Adipocyte (in vitro differentiated cells): Measurements from ENCODE around the gene ZBTB9.
A peak's percentile ranks its signal among the peaks of the same experiment; 100 is the strongest.

Experiments
- DNase-seq: peaks from one replicate; pipeline ENCODE4 v3.0.0-alpha.2; 2015; ENCODE audit warnings: low read depth
- H3K27me3 ChIP-seq: replicated peaks from 2 replicates; pipeline ENCODE4 v1.7.0; 2013; ENCODE audit warnings: mild to moderate bottlenecking, low read length, moderate library complexity; ENCODE audit not compliant: control insufficient read depth, insufficient read depth
- H3K36me3 ChIP-seq: 2 replicates; pipeline ENCODE4 v1.7.0; 2013; ENCODE audit warnings: low read length, mild to moderate bottlenecking, moderate library complexity; ENCODE audit not compliant: control insufficient read depth, insufficient read depth, severe bottlenecking
- H3K4me1 ChIP-seq: 2 replicates; pipeline ENCODE4 v1.7.0; 2013; ENCODE audit warnings: mild to moderate bottlenecking, low read length, moderate library complexity; ENCODE audit not compliant: control insufficient read depth, insufficient read depth
- H3K4me3 ChIP-seq: 2 replicates; pipeline ENCODE4 v1.7.0; 2013; ENCODE audit warnings: mild to moderate bottlenecking, low read length, moderate library complexity
- H3K9ac ChIP-seq: 2 replicates; pipeline ENCODE4 v1.7.0; 2013; ENCODE audit warnings: mild to moderate bottlenecking, low read length, moderate library complexity
- H3K9me3 ChIP-seq: 2 replicates; pipeline ENCODE4 v1.7.0; 2013; ENCODE audit warnings: mild to moderate bottlenecking, low read length, moderate library complexity; ENCODE audit not compliant: control insufficient read depth

The ZBTB9 gene

GRCh38 chr6:33420491-33421343, 33.7 kb upstream of the ZBTB9 start:
- no peaks in the 10 kb centered on the region for H3K9me3 ChIP-seq
- no peak for DNase-seq
- peaks cover 44% of the 10 kb centered on the region for H3K4me1 ChIP-seq
- no peaks in the 10 kb centered on the region for H3K27me3 ChIP-seq
- peaks cover 4% of the 10 kb centered on the region for H3K36me3 ChIP-seq
- H3K4me3 ChIP-seq: peak overlapping the region; percentile 68
- peak overlapping the region; percentile 62 for H3K9ac ChIP-seq

GRCh38 chr6:33421344-33421643, 33.1 kb upstream of the ZBTB9 start:
- Histone ChIP-seq H3K27me3 (no peaks in the 10 kb centered on the region), H3K36me3 (no peaks in the 10 kb centered on the region), H3K4me3 (no peak overlapping the region), H3K4me1 (peaks cover 39% of the 10 kb centered on the region), H3K9me3 (no peaks in the 10 kb centered on the region), H3K9ac (no peak overlapping the region)
- no peak for DNase-seq

- DNase-seq: no peak
- H3K27me3 ChIP-seq: no peaks in the 10 kb centered on the region
- peaks cover 33% of the 10 kb centered on the region for H3K4me1 ChIP-seq
- no peaks in the 10 kb centered on the region for H3K36me3 ChIP-seq
- no peaks in the 10 kb centered on the region for H3K9me3 ChIP-seq
- H3K4me3 ChIP-seq: no peak overlapping the region
- H3K9ac ChIP-seq: no peak overlapping the region
Measured at GRCh38 chr6:33423777-33424176, 30.6 kb upstream of the ZBTB9 start.

GRCh38 chr6:33424855-33425667, 29.3 kb upstream of the ZBTB9 start:
- Histone ChIP-seq H3K36me3 (no peaks in the 10 kb centered on the region), H3K4me3 (peak overlapping the region; percentile 90), H3K9me3 (no peaks in the 10 kb centered on the region), H3K27me3 (no peaks in the 10 kb centered on the region), H3K4me1 (peaks cover 30% of the 10 kb centered on the region), H3K9ac (peak overlapping the region; percentile 96)
- no peak for DNase-seq

GRCh38 chr6:33425668-33426577, 28.5 kb upstream of the ZBTB9 start:
- H3K27me3 ChIP-seq: no peaks in the 10 kb centered on the region
- no peaks in the 10 kb centered on the region for H3K9me3 ChIP-seq
- H3K4me1 ChIP-seq: peaks cover 39% of the 10 kb centered on the region
- peak; percentile 91 for DNase-seq
- peak overlapping the region; percentile 96 for H3K9ac ChIP-seq
- peak overlapping the region; percentile 90 for H3K4me3 ChIP-seq
- H3K36me3 ChIP-seq: no peaks in the 10 kb centered on the region

- Histone ChIP-seq H3K4me1 (peaks cover 39% of the 10 kb centered on the region), H3K9me3 (no peaks in the 10 kb centered on the region), H3K9ac (peak overlapping the region; percentile 81), H3K27me3 (no peaks in the 10 kb centered on the region), H3K36me3 (no peaks in the 10 kb centered on the region), H3K4me3 (peak overlapping the region; percentile 88)
- peak; percentile 41 for DNase-seq
Measured at GRCh38 chr6:33426590-33427511, 27.5 kb upstream of the ZBTB9 start.

- Histone ChIP-seq H3K9ac (peak overlapping the region; percentile 81), H3K4me1 (peaks cover 39% of the 10 kb centered on the region), H3K36me3 (no peaks in the 10 kb centered on the region), H3K4me3 (peak overlapping the region; percentile 88), H3K27me3 (no peaks in the 10 kb centered on the region), H3K9me3 (no peaks in the 10 kb centered on the region)
- DNase-seq: peak; percentile 73
Measured at GRCh38 chr6:33427585-33428223, 26.7 kb upstream of the ZBTB9 start.

- Histone ChIP-seq H3K9ac (peak overlapping the region; percentile 63), H3K27me3 (no peaks in the 10 kb centered on the region), H3K36me3 (no peaks in the 10 kb centered on the region), H3K4me3 (peak overlapping the region; percentile 76), H3K4me1 (peaks cover 39% of the 10 kb centered on the region), H3K9me3 (no peaks in the 10 kb centered on the region)
- DNase-seq: peak; percentile 46
Measured at GRCh38 chr6:33428224-33428965, 26.0 kb upstream of the ZBTB9 start.

- Histone ChIP-seq H3K27me3 (no peaks in the 10 kb centered on the region), H3K9me3 (no peaks in the 10 kb centered on the region), H3K4me3 (peak overlapping the region; percentile 76), H3K9ac (peak overlapping the region; percentile 63), H3K4me1 (peaks cover 39% of the 10 kb centered on the region), H3K36me3 (no peaks in the 10 kb centered on the region)
- DNase-seq: no peak
Measured at GRCh38 chr6:33428966-33429749, 25.2 kb upstream of the ZBTB9 start.
